Stimulated activated CD4-positive, alpha-beta T cell treated with anti-CD3 and anti-CD28 coated beads, TNF-alpha, amount 100 ng/mL, for 24 hours (primary cell): ENCODE data around the gene IQGAP1.

Experiments
- DNase-seq, 3 experiments: peaks; one replicate each; pipeline ENCODE4 v3.0.0-alpha.2; 2020; ENCODE audit warnings: low read depth in 3 of 3

The IQGAP1 gene

DNA sequence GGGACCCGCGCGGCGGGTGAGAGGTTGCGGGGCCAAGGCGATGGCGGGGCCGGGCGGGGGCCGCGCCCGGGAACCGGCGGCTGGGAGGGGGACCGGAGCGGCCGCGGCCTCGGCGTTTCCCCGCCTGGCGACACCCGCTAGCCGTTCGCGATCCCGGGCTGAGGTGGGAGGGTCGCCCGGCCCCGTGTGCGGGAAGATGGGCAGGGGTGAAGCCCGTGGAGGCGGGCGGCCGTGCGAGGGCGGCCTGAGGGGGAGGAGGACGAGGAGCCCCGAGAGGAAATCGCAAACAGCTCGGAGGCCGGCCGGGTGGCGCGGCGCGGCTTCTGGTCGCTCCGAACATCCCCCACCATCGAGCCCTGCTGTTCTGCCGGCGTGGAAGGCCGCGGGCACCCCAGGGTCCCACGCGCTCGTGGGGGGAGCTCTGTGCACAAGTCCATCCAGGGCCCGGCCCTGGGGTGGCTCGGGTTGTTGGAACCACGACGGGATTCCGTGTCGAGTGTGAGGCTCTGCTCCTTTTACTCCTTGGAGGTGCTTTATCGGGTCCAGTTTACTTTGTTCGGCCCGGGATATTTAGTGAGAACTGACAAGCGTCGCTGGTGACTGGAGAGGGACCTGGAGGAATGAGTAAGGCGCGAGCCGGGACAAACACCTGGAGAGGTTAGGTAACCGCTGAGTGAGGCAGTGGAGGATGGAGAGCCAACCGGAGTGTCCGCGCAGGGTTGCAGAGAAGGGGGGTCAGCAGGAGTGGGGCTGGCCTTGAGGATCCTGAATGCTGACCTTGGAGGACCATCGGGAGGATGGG is 142.4 kb downstream of the IQGAP1 start:
- peak in 1 of 3 experiments; percentile 51 for DNase-seq

DNA sequence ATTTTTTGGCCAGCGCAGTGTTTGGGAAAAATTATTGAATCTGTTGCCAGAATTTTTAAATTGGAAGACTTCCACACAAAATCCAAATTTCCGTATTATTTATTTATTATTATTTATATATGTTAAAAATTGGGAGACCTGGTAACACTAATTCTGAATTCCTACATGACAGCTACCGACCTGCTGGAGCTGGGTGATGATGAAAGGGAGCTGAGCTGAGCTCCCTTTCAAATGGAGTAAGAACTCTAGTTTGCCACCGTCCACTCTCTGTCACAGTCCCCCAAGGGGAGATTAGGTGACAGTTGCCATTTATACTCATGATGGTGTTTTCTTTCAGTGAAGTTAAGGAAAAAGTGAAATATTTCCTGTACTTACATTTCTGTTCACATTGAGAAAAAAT is 143.1 kb downstream of the IQGAP1 start:
- no peak for DNase-seq

DNA sequence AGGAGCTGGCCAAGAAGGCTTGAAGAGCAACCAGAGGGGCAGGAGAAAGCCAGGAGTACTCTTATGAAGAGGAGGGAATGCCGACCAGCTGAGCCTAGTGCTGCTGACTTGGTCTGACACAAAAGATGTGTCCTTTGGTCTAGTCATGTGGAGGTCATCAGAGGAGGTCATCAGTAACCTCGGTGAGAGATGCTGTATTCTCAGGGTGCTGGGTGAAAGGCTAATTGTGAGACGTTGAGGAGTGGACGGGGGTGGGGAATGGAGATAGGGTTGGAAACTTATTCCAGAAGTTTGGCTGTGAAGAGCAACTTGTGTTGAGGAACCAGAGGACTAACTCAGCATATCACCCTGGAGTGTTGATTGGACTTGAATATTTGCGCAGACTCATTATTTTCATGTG is 147.2 kb downstream of the IQGAP1 start:
- no peak for DNase-seq

DNA sequence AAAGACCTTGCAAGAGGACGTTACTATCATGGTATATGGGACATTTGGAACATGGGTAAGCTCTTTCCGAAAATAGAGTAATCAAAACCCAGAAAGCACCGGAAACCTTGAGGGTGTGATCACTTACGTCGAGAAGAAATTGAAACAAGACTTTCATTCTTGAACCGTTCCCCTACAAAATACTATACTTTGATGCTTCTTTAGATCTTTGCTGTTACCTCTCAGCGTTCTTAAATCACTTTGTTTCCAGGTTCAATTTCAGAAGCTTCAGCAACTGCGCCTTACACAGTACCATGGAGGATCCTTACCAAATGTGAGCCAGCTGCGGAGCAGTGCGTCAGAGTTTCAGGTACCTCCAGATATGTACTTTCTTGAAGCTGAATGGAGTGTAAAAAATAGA is 151.7 kb downstream of the IQGAP1 start:
- DNase-seq, result peak in 1 of 3 experiments; percentile 39

DNA sequence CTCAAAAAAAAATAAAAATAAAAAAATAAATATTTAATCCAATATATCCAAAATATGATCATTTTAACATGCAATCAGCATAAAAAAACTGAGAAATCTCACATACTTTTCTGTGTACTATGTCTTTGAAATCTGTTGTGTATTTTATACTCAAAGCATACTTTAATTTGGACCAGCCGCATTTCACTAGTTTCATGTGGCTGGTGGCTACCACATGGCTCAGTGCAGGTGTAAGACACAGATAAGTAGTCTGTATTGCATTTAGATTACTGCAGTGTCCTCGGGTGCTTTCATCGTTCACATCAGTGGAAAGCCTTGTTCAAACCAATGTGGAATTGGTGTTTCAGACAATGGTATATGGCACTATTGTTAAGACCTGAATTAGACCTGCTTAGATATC is 152.7 kb downstream of the IQGAP1 start:
- no peak for DNase-seq

DNA sequence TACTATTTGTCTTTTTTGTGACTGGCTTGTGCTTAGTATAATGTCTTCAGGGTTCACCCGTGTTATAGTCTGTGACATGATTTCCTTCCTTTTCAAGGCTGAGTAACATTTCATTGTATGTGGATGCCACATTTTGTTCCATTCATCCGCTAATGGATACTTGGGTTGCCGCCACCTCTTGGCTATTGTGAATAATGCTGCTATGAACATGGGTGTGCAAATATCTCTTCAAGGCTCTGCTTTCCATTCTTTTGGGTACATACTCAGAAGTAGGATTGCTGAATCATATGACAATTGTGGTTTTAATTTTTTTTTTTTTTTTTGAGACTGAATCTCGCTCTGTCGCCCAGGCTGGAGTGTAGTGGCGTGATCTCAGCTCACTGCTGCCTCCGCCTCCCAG is 157.1 kb downstream of the IQGAP1 start:
- DNase-seq, result no peak

DNA sequence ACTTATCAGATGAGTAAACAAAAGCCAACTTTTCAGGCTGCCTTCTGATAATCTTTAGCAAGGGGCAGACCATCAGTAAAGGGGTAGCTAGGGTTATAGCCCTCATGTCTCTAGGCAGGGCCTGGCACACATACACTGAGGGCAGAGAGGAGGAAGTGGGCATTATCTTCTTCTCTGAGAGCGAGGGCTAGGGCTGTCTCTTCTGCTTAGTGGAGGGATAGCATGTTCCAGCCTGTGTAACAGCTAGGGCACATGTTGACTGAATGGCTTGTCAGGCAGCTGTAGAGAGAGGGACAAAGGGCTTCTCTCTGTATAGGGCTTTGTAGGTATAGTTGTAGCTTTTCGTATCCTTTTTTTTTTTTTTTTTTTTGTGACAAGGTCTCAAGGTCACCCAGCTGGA is 159.5 kb downstream of the IQGAP1 start:
- no peak for DNase-seq

DNA sequence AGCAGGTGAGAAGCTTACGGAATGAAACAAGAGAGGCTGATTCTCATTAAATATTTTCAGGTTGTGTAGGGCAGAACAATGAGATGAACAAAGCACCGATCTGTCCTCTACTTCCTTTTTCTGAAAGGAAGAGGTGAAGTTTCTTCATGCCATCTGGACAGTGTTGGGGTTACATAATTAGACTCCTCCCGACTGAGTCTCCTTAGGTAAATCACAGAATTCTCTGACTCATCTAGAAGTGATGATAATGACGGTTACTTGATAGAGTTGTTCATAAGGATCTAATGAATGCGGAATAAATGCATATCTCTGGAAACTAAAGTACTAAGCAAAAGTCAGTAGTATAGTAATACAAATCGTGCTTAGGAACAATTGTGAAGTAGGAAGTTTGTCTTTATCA is 162.9 kb downstream of the IQGAP1 start:
- no peak for DNase-seq
